IMR-90 (cell line): ENCODE results near the gene PFN1. TPM values are rescaled to one million over a fixed set of nuclear protein-coding genes. Genes with fewer than 3 reads are reported as not detected.

Experiments used
- ATAC-seq: fragments of 200-7000 bp; cut with Tn5 transposase; 2 replicates; pipeline ENCODE4 v1.9.1; 2020; ENCODE audit warnings: low read depth, mild to moderate bottlenecking, moderate library complexity
- BruUV-seq: library from RNA; stranded (reverse); fragments of 400-500 nt; replicated peaks from 2 replicates; lab custom pipeline; 2021; lab: Mats Ljungman, UMichigan
- CTCF ChIA-PET: fragments of 300-600 bp; formaldehyde crosslinking; extraction: SDS; loops from one replicate; lab custom pipeline; 2021; ENCODE audit warnings: antibody characterized with exemption; lab: Yijun Ruan, JAX
- POLR2A ChIA-PET: fragments of 300-600 bp; sonication (Branson Sonifier 250); formaldehyde crosslinking; loops from one replicate; lab custom pipeline; 2022; ENCODE audit warnings: antibody characterized with exemption; ENCODE audit not compliant: unreplicated experiment; lab: Charles Lee
- DNase-seq: peaks from one replicate; pipeline ENCODE4 v3.0.0; 2013
- H2AFZ ChIP-seq: replicated peaks from 2 replicates; pipeline ENCODE3; 2013; ENCODE audit warnings: low read length, mild to moderate bottlenecking; ENCODE audit not compliant: poor library complexity
- H2AK5ac ChIP-seq: 2 replicates; pipeline ENCODE4 v1.6.1; 2013; ENCODE audit warnings: low read depth, low read length, inconsistent platforms
- H2AK9ac ChIP-seq: replicated peaks from 2 replicates; pipeline ENCODE3; 2013; ENCODE audit warnings: mild to moderate bottlenecking, low read depth, low read length, moderate library complexity; ENCODE audit not compliant: poor library complexity
- H2BK120ac ChIP-seq: 2 replicates; pipeline ENCODE4 v1.6.1; 2013; ENCODE audit warnings: low read depth, low read length, inconsistent platforms
- H2BK15ac ChIP-seq: 3 replicates; pipeline ENCODE4 v1.6.1; 2013; ENCODE audit warnings: low read depth, low read length, inconsistent platforms
- H2BK20ac ChIP-seq: 2 replicates; pipeline ENCODE4 v1.6.1; 2013; ENCODE audit warnings: low read depth, mild to moderate bottlenecking, inconsistent platforms, low read length, moderate library complexity
- H2BK5ac ChIP-seq: 2 replicates; pipeline ENCODE4 v1.6.1; 2013; ENCODE audit warnings: mild to moderate bottlenecking, low read depth, low read length, inconsistent platforms; ENCODE audit not compliant: poor library complexity, severe bottlenecking
- H3K14ac ChIP-seq: replicated peaks from 2 replicates; pipeline ENCODE4 v1.6.1; 2013; ENCODE audit warnings: low read depth, low read length, inconsistent platforms
- H3K18ac ChIP-seq: 2 replicates; pipeline ENCODE4 v1.6.1; 2013; ENCODE audit warnings: low read depth, low read length, control low read depth
- H3K23ac ChIP-seq: 2 replicates; pipeline ENCODE4 v1.6.1; 2013; ENCODE audit warnings: low read depth, low read length, inconsistent platforms
- H3K27ac ChIP-seq: 2 replicates; pipeline ENCODE4 v1.5.1; 2013; ENCODE audit warnings: mild to moderate bottlenecking, control low read depth, low read length; ENCODE audit not compliant: insufficient read depth
- H3K27me3 ChIP-seq: 2 replicates; pipeline ENCODE4 v1.6.1; 2013; ENCODE audit warnings: low read length; ENCODE audit not compliant: control insufficient read depth, insufficient read depth
- H3K36me3 ChIP-seq: 2 replicates; pipeline ENCODE4 v1.6.1; 2013; ENCODE audit warnings: low read length, mixed read lengths; ENCODE audit not compliant: control insufficient read depth, insufficient read depth
- H3K4ac ChIP-seq: 2 replicates; pipeline ENCODE4 v1.6.1; 2013; ENCODE audit warnings: low read depth, low read length, inconsistent platforms
- H3K4me1 ChIP-seq: 2 replicates; pipeline ENCODE4 v1.6.1; 2013; ENCODE audit warnings: low read length, mixed read lengths; ENCODE audit not compliant: control insufficient read depth, insufficient read depth
- H3K4me2 ChIP-seq: 2 replicates; pipeline ENCODE4 v1.6.1; 2013; ENCODE audit warnings: low read depth, mild to moderate bottlenecking, control low read depth, low read length, moderate library complexity
- H3K4me3 ChIP-seq: 2 replicates; pipeline ENCODE4 v1.5.1; 2013; ENCODE audit warnings: low read depth, mild to moderate bottlenecking, control low read depth, low read length, moderate library complexity; ENCODE audit not compliant: insufficient read depth
- H3K56ac ChIP-seq: 2 replicates; pipeline ENCODE4 v1.6.1; 2013; ENCODE audit warnings: low read length, inconsistent platforms; ENCODE audit not compliant: insufficient read depth; ENCODE audit errors: extremely low read depth
- H3K79me1 ChIP-seq, 2 experiments: 2 replicates each; pipeline ENCODE4 v1.6.1; 2013; ENCODE audit warnings: low read length in 2 of 2, inconsistent platforms in 1 of 2, low read depth in 1 of 2
- H3K9ac ChIP-seq: 2 replicates; pipeline ENCODE4 v1.6.1; 2013; ENCODE audit warnings: low read depth, low read length, control low read depth
- H3K9me1 ChIP-seq: 2 replicates; pipeline ENCODE4 v1.6.1; 2013; ENCODE audit warnings: low read length, inconsistent platforms; ENCODE audit not compliant: insufficient read depth
- H3K9me3 ChIP-seq: 2 replicates; pipeline ENCODE4 v1.6.1; 2013; ENCODE audit warnings: low read length; ENCODE audit not compliant: control insufficient read depth, insufficient read depth
- H4K20me1 ChIP-seq: 2 replicates; pipeline ENCODE4 v1.6.1; 2013; ENCODE audit warnings: low read length, inconsistent platforms; ENCODE audit not compliant: insufficient read depth
- H4K5ac ChIP-seq: 2 replicates; pipeline ENCODE4 v1.6.1; 2013; ENCODE audit warnings: mild to moderate bottlenecking, low read depth, low read length, control low read depth
- H4K8ac ChIP-seq, 2 experiments: 2 replicates each; pipeline ENCODE4 v1.6.1; 2013; ENCODE audit warnings: low read depth in 2 of 2, low read length in 2 of 2, control low read depth in 1 of 2, inconsistent platforms in 1 of 2
- H4K91ac ChIP-seq: 2 replicates; pipeline ENCODE4 v1.6.1; 2013; ENCODE audit warnings: low read depth, low read length, inconsistent platforms; ENCODE audit not compliant: insufficient read depth
- CEBPB ChIP-seq: IDR thresholded peaks from 2 replicates; pipeline ENCODE4 v1.6.1; 2012; ENCODE audit warnings: low read depth, low read length, improper control_type of control experiment
- CHD1 ChIP-seq: IDR thresholded peaks from 2 replicates; pipeline ENCODE4 v1.6.1; 2012; ENCODE audit warnings: low read depth, low read length, improper control_type of control experiment
- FOS ChIP-seq: fragments of 150-350 bp; IDR thresholded peaks from 2 replicates; pipeline ENCODE4 v1.6.1; 2016; ENCODE audit warnings: low read depth, low read length
- MAFK ChIP-seq: IDR thresholded peaks from 2 replicates; pipeline ENCODE4 v1.6.1; 2012; ENCODE audit warnings: low read depth, low read length, improper control_type of control experiment
- MXI1 ChIP-seq: IDR thresholded peaks from 2 replicates; pipeline ENCODE4 v1.6.1; 2012; ENCODE audit warnings: low read depth, mild to moderate bottlenecking, low read length, moderate library complexity, borderline replicate concordance
- POLR2A ChIP-seq: IDR thresholded peaks from 2 replicates; pipeline ENCODE4 v1.6.1; 2012; ENCODE audit warnings: mild to moderate bottlenecking, low read depth, low read length
- RCOR1 ChIP-seq: IDR thresholded peaks from 2 replicates; pipeline ENCODE4 v1.6.1; 2012; ENCODE audit warnings: mild to moderate bottlenecking, low read length, improper control_type of control experiment; ENCODE audit not compliant: insufficient replicate concordance
- RFX5 ChIP-seq: IDR thresholded peaks from 2 replicates; pipeline ENCODE4 v1.8.0; 2012; ENCODE audit warnings: low read depth, mild to moderate bottlenecking, low read length, moderate library complexity
- SMC3 ChIP-seq: fragments of 150-350 bp; IDR thresholded peaks from 2 replicates; pipeline ENCODE4 v1.6.1; 2016; ENCODE audit warnings: low read depth, mild to moderate bottlenecking, antibody characterized with exemption, low read length, moderate library complexity
- WGBS, 2 experiments: methylation state at CpG; one replicate each; pipeline versions ENCODE4 v1.1.5 to v1.1.7; 2013; ENCODE audit warnings: missing lambda C conversion rate in 2 of 2; ENCODE audit not compliant: insufficient read length in 1 of 2; ENCODE audit errors: extremely low coverage in 2 of 2; 5-methylcytosine and 5-hydroxymethylcytosine counted together
- dilution Hi-C: fragments of 300-500 bp; cut with HindIII; formaldehyde crosslinking; loops from one replicate; pipeline ENCODE4 v1.14.3; 2018; ENCODE audit warnings: low sequenced_read_pairs; ENCODE audit not compliant: unreplicated experiment
- in situ Hi-C: fragments of 300-500 bp; cut with MboI; formaldehyde crosslinking; loops from 3 replicates; pipeline ENCODE4 v1.14.3; 2019; ENCODE audit warnings: low sequenced_read_pairs, inconsistent platforms, mixed read lengths
- intact Hi-C: fragments of 100-400 bp; cut with micrococcal nuclease; formaldehyde crosslinking; loops from 2 replicates; pipeline ENCODE4 v1.10.0; 2022
- polyA plus RNA-seq, 3 experiments: library from polyadenylated mRNA; depleted of rRNA; stranded (reverse); fragments of >200 nt; gene quantifications; 2 replicates each; pipeline ENCODE4 v1.2.3, GENCODE V29; 2012; ENCODE audit warnings: low replicate concordance in 1 of 3
- total RNA-seq: library from RNA; depleted of rRNA; stranded (reverse); fragments of >200 nt; gene quantifications from 2 replicates; pipeline ENCODE4 v1.2.3, GENCODE V29; 2012
- TF ChIP-seq, protein P1 (sequence below): fragments of 150-350 bp; IDR thresholded peaks from 2 replicates; pipeline ENCODE4 v1.6.1; 2017; ENCODE audit warnings: mild to moderate bottlenecking, antibody characterized with exemption, low read length, low read depth
- TF ChIP-seq, protein P2 (sequence below): conservative IDR thresholded peaks from 2 replicates; pipeline ENCODE4 v1.5.1; 2012; ENCODE audit warnings: mild to moderate bottlenecking, low read depth, low read length, improper control_type of control experiment

The PFN1 gene
- total and polyA plus RNA-seq, 2 of the 4 experiments (the other 2 are of a cell fraction) = 348 to 1,671 TPM

DNA sequence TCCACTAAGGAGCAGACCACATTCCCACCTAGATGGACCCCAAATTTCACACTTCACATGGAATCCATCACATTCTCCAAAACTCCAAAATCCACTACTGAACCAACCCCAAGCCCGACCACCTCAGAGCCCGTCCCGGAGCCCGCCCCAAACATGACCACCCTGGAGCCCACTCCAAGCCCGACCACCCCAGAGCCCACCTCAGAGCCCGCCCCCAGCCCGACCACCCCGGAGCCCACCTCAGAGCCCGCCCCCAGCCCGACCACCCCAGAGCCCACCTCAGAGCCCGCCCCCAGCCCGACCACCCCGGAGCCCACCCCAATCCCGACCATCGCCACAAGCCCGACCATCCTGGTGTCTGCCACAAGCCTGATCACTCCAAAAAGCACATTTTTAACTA lies 14.7 kb downstream of the PFN1 start:
- dilution Hi-C loops (no loop called here), in situ Hi-C loops (no loop called here), intact Hi-C loops (no loop called here)
- H3K23ac ChIP-seq = no peak overlapping the region
- no peak overlapping the region for H3K4ac ChIP-seq
- peaks cover 12% of the 10 kb centered on the region for H3K9me1 ChIP-seq
- no peak overlapping the region for H2AFZ ChIP-seq
- 0 out of 2 replicates have a peak, but pooled peaks cover under 1% of the 10 kb centered on the region for H4K20me1 ChIP-seq
- peaks cover 19% of the 10 kb centered on the region for H3K36me3 ChIP-seq
- H3K4me2 ChIP-seq = no peak overlapping the region
- H3K56ac ChIP-seq = no peak overlapping the region
- H3K18ac ChIP-seq = no peak overlapping the region
- WGBS, 2 experiments = 76% methylated on average over 3 of the region's 16 CpGs; no CpG with 5 or more reads in 1 of the 2 experiments
- no peak overlapping the region for H2AK9ac ChIP-seq
- no peak overlapping the region for H4K91ac ChIP-seq
- H2AK5ac ChIP-seq = no peak overlapping the region
- DNase-seq (no peak), ATAC-seq (no peak)
- no peak overlapping the region for H2BK5ac ChIP-seq
- H3K9ac ChIP-seq = no peak overlapping the region
- no peak overlapping the region for H2BK15ac ChIP-seq
- no peak overlapping the region for H3K4me3 ChIP-seq
- no peaks in the 10 kb centered on the region for H3K27me3 ChIP-seq
- H2BK120ac ChIP-seq = no peak overlapping the region
- H4K8ac ChIP-seq = no peak overlapping the region
- H3K9me3 ChIP-seq = no peaks in the 10 kb centered on the region
- H3K14ac ChIP-seq = no peak overlapping the region
- peaks cover 7% of the 10 kb centered on the region for H3K4me1 ChIP-seq
- ChIA-PET CTCF (interaction anchor here (0.5 kb wide), 1 partner anchor 20 kb away, joined by 4 read pairs; no protein-coding TSS in a partner anchor), POLR2A (no interaction called here)
- H4K5ac ChIP-seq = no peak overlapping the region
- TF ChIP-seq SMC3 (no peak), RCOR1 (no peak), MAFK (no peak), POLR2A (no peak), CHD1 (no peak), RFX5 (no peak), CEBPB (no peak), MXI1 (no peak), FOS (no peak)
- TF ChIP-seq, protein P1, sequence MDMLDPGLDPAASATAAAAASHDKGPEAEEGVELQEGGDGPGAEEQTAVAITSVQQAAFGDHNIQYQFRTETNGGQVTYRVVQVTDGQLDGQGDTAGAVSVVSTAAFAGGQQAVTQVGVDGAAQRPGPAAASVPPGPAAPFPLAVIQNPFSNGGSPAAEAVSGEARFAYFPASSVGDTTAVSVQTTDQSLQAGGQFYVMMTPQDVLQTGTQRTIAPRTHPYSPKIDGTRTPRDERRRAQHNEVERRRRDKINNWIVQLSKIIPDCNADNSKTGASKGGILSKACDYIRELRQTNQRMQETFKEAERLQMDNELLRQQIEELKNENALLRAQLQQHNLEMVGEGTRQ = no peak
- TF ChIP-seq, protein P2, sequence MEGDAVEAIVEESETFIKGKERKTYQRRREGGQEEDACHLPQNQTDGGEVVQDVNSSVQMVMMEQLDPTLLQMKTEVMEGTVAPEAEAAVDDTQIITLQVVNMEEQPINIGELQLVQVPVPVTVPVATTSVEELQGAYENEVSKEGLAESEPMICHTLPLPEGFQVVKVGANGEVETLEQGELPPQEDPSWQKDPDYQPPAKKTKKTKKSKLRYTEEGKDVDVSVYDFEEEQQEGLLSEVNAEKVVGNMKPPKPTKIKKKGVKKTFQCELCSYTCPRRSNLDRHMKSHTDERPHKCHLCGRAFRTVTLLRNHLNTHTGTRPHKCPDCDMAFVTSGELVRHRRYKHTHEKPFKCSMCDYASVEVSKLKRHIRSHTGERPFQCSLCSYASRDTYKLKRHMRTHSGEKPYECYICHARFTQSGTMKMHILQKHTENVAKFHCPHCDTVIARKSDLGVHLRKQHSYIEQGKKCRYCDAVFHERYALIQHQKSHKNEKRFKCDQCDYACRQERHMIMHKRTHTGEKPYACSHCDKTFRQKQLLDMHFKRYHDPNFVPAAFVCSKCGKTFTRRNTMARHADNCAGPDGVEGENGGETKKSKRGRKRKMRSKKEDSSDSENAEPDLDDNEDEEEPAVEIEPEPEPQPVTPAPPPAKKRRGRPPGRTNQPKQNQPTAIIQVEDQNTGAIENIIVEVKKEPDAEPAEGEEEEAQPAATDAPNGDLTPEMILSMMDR = no peak
- peaks cover 2 to 11% of the 10 kb centered on the region in 2 experiments; a peak in 3 of 4 replicates for H3K79me1 ChIP-seq
- no peak overlapping the region for H3K27ac ChIP-seq
- BruUV-seq = no TSS peak
- H2BK20ac ChIP-seq = no peak overlapping the region
